ENCODE results near the gene IL27RA. TPM values are rescaled to one million over a fixed set of nuclear protein-coding genes. Genes with fewer than 3 reads are reported as not detected.

The IL27RA gene
- total RNA-seq, 2 donors from 2014 or later: 10.3 to 10.8 TPM

- H3K4me3 ChIP-seq (ENCODE audit: low read length): no peak within 1 kb of the TSS
- no peak within 1 kb of the TSS for H3K9ac ChIP-seq (ENCODE audit: extremely low read depth, low read length, poor library complexity, severe bottlenecking)
- H3K4me3 Mint-ChIP-seq: no peak within 1 kb of the TSS
- TF ChIP-seq CTCF (conservative IDR thresholded peaks at IDR 0.05): no peak
- H3K27ac Mint-ChIP-seq: no peak within 1 kb of the TSS
- H3K27me3 ChIP-seq (ENCODE audit: control insufficient read depth, insufficient read depth, low read length, poor library complexity, severe bottlenecking): peaks cover 14% of the 10 kb centered on the region
- no peaks in the 10 kb centered on the region for H3K4me1 ChIP-seq (ENCODE audit: control insufficient read depth, insufficient read depth, low read length)
- peaks cover 26% of the 10 kb centered on the region for H3K27me3 Mint-ChIP-seq (ENCODE audit: insufficient read depth)
- no peaks in the 10 kb centered on the region for H3K36me3 ChIP-seq (ENCODE audit: control insufficient read depth, insufficient read depth, low read length)
- H3K27ac ChIP-seq (ENCODE audit: low read depth, low read length): no peak within 1 kb of the TSS
- H3K4me1 Mint-ChIP-seq: peaks cover 3% of the 10 kb centered on the region
- no peaks in the 10 kb centered on the region for H3K9me3 Mint-ChIP-seq
- no peaks in the 10 kb centered on the region for H3K36me3 Mint-ChIP-seq (ENCODE audit: low read depth)
- 85% methylated on average over 12 to 24 of the region's 24 CpGs for WGBS, 2 experiments (ENCODE audit: insufficient coverage in 1 of 2, insufficient read length in 1 of 2)
- DNase-seq: no peak
- H3K9me3 ChIP-seq (ENCODE audit: control insufficient read depth, low read length): no peaks in the 10 kb centered on the region
Observed at GRCh38 chr19:14027856-14028450, 3.6 kb upstream of the IL27RA start, which contains the start of gene RLN3. Gene RLN3, plus strand, starts transcription at chr19:14028148. Its CDS starts 57 bp downstream, at chr19:14028205.

GRCh38 chr19:14028901-14029300 is 2.7 kb upstream of the IL27RA start:
- peaks cover 26% of the 10 kb centered on the region for H3K27me3 Mint-ChIP-seq (ENCODE audit: insufficient read depth)
- peaks cover 14% of the 10 kb centered on the region for H3K27me3 ChIP-seq (ENCODE audit: control insufficient read depth, insufficient read depth, low read length, poor library complexity, severe bottlenecking)
- no peaks in the 10 kb centered on the region for H3K4me1 ChIP-seq (ENCODE audit: control insufficient read depth, insufficient read depth, low read length)
- no peaks in the 10 kb centered on the region for H3K36me3 ChIP-seq (ENCODE audit: control insufficient read depth, insufficient read depth, low read length)
- no peaks in the 10 kb centered on the region for H3K4me1 Mint-ChIP-seq
- H3K4me3 Mint-ChIP-seq: no peak overlapping the region
- 90 to 92% methylated on average over 2 to 4 of the region's 4 CpGs for WGBS, 2 experiments (ENCODE audit: insufficient coverage in 1 of 2, insufficient read length in 1 of 2)
- no peak for DNase-seq
- no peaks in the 10 kb centered on the region for H3K9me3 ChIP-seq (ENCODE audit: control insufficient read depth, low read length)
- no peaks in the 10 kb centered on the region for H3K36me3 Mint-ChIP-seq (ENCODE audit: low read depth)
- H3K27ac Mint-ChIP-seq: no peak overlapping the region
- H3K4me3 ChIP-seq (ENCODE audit: low read length): no peak overlapping the region
- no peak for TF ChIP-seq CTCF (conservative IDR thresholded peaks at IDR 0.05)
- H3K9ac ChIP-seq (ENCODE audit: extremely low read depth, low read length, poor library complexity, severe bottlenecking): no peak overlapping the region
- no peaks in the 10 kb centered on the region for H3K9me3 Mint-ChIP-seq
- no peak overlapping the region for H3K27ac ChIP-seq (ENCODE audit: low read depth, low read length)

- no peaks in the 10 kb centered on the region for H3K4me1 Mint-ChIP-seq
- no peak for TF ChIP-seq CTCF (conservative IDR thresholded peaks at IDR 0.05)
- peaks cover 14% of the 10 kb centered on the region for H3K27me3 ChIP-seq (ENCODE audit: control insufficient read depth, insufficient read depth, low read length, poor library complexity, severe bottlenecking)
- no peak overlapping the region for H3K27ac ChIP-seq (ENCODE audit: low read depth, low read length)
- peak overlapping the region; percentile 75 for H3K4me3 Mint-ChIP-seq
- no peaks in the 10 kb centered on the region for H3K9me3 Mint-ChIP-seq
- 32 to 94% methylated on average over 2 to 13 of the region's 20 CpGs for WGBS, 2 experiments (ENCODE audit: insufficient coverage in 1 of 2, insufficient read length in 1 of 2)
- peaks cover 26% of the 10 kb centered on the region for H3K27me3 Mint-ChIP-seq (ENCODE audit: insufficient read depth)
- peak overlapping the region; percentile 86 for H3K4me3 ChIP-seq (ENCODE audit: low read length)
- no peaks in the 10 kb centered on the region for H3K36me3 ChIP-seq (ENCODE audit: control insufficient read depth, insufficient read depth, low read length)
- DNase-seq: no peak
- H3K9ac ChIP-seq (ENCODE audit: extremely low read depth, low read length, poor library complexity, severe bottlenecking): peak overlapping the region; percentile 63
- no peaks in the 10 kb centered on the region for H3K36me3 Mint-ChIP-seq (ENCODE audit: low read depth)
- H3K4me1 ChIP-seq (ENCODE audit: control insufficient read depth, insufficient read depth, low read length): no peaks in the 10 kb centered on the region
- H3K27ac Mint-ChIP-seq: no peak overlapping the region
- H3K9me3 ChIP-seq (ENCODE audit: control insufficient read depth, low read length): no peaks in the 10 kb centered on the region
Observed at GRCh38 chr19:14030997-14031718, 404 bp upstream of the IL27RA start.
